HepG2 (cell line): ENCODE measurements around the gene LCP2. TPM values are rescaled to one million over a fixed set of nuclear protein-coding genes. Genes with fewer than 3 reads are reported as not detected.

ENCODE experiments used
- ATAC-seq: fragments of 200-7000 bp; cut with Tn5 transposase; 3 replicates; pipeline ENCODE4 v1.9.1; 2020; ENCODE audit warnings: mild to moderate bottlenecking, moderate library complexity
- BruUV-seq: library from RNA; stranded (reverse); fragments of 400-500 nt; replicated peaks from 2 replicates; lab custom pipeline; 2021; lab: Mats Ljungman, UMichigan
- CTCF ChIA-PET: fragments of 300-600 bp; formaldehyde crosslinking; extraction: SDS; loops from one replicate; lab custom pipeline; 2021; ENCODE audit warnings: low total read pairs, inconsistent platforms, low intra/inter-chr PET ratio; lab: Yijun Ruan, JAX
- POLR2A ChIA-PET: fragments of 350-600 bp; sonication (Branson Sonifier 250); formaldehyde crosslinking; loops from one replicate; lab custom pipeline; 2020; ENCODE audit warnings: antibody characterized with exemption, inconsistent platforms; lab: Yijun Ruan, JAX
- DNase-seq: peaks from one replicate; pipeline ENCODE4 v3.0.0-alpha.2; 2015; ENCODE audit warnings: low spot score
- FAIRE-seq: peaks from 3 replicates; lab custom pipeline; 2011; peaks lifted over from hg19 to GRCh38; lab: Jason Lieb, UNC
- H2AFZ ChIP-seq: one replicate; pipeline ENCODE4 v1.6.1; 2011; ENCODE audit warnings: low read length, inconsistent platforms
- H3K27ac ChIP-seq: fragments of 300-600 bp; 3 replicates; pipeline ENCODE4 v1.8.0; 2011; ENCODE audit warnings: mixed run types, mild to moderate bottlenecking, mixed read lengths, low read length, inconsistent platforms; ENCODE audit not compliant: insufficient read depth; ENCODE audit errors: extremely low read length
- H3K27me3 ChIP-seq, 2 experiments: fragments of 200-600 bp in 1 of 2; 2 replicates in 1 of 2; 3 replicates in 1 of 2; pipeline versions ENCODE4 v1.6.0 to v1.8.0; 2011; ENCODE audit warnings: low read length in 2 of 2, mild to moderate bottlenecking in 2 of 2, moderate library complexity in 2 of 2, inconsistent platforms in 1 of 2; ENCODE audit not compliant: insufficient read depth in 2 of 2, control insufficient read depth in 1 of 2
- H3K36me3 ChIP-seq, 2 experiments: fragments of 200-600 bp in 1 of 2; replicated peaks in 1 of 2; 2 replicates in 1 of 2; 3 replicates in 1 of 2; pipeline versions ENCODE4 v1.5.1 to v1.8.0; 2011; ENCODE audit warnings: low read length in 2 of 2, inconsistent platforms in 1 of 2; ENCODE audit not compliant: insufficient read depth in 2 of 2, control insufficient read depth in 1 of 2
- H3K4me1 ChIP-seq: 2 replicates; pipeline ENCODE4 v1.5.1; 2012; ENCODE audit warnings: low read length, inconsistent platforms; ENCODE audit not compliant: insufficient read depth
- H3K4me2 ChIP-seq: 2 replicates; pipeline ENCODE4 v1.6.0; 2011; ENCODE audit warnings: low read depth, low read length, inconsistent platforms
- H3K4me3 ChIP-seq, 3 experiments: fragments of 200-600 bp in 1 of 3; sonication (generic), shearing (Covaris generic) in 1 of 3; replicated peaks in 1 of 3; 2 replicates each; pipeline ENCODE4 v1.5.1; 2011 to 2016; ENCODE audit warnings: low read length in 3 of 3, inconsistent platforms in 2 of 3, low read depth in 2 of 3, mild to moderate bottlenecking in 2 of 3, control low read depth in 1 of 3, mixed read lengths in 1 of 3; ENCODE audit not compliant: insufficient read depth in 1 of 3
- H3K79me2 ChIP-seq: one replicate; pipeline ENCODE4 v1.6.1; 2011; ENCODE audit warnings: low read length, inconsistent platforms; ENCODE audit not compliant: insufficient read depth
- H3K9ac ChIP-seq: 2 replicates; pipeline ENCODE4 v1.6.0; 2011; ENCODE audit warnings: mild to moderate bottlenecking, low read depth, low read length, inconsistent platforms; ENCODE audit not compliant: insufficient read depth
- H3K9me3 ChIP-seq: 2 replicates; pipeline ENCODE4 v1.5.1; 2012; ENCODE audit warnings: mild to moderate bottlenecking, low read length
- H4K20me1 ChIP-seq: 2 replicates; pipeline ENCODE4 v1.6.0; 2011; ENCODE audit warnings: inconsistent platforms, mild to moderate bottlenecking, low read length, moderate library complexity; ENCODE audit not compliant: insufficient read depth
- CREB1 ChIP-seq, 2 experiments: fragments of 450-650 bp in 1 of 2; IDR thresholded peaks; 2 replicates each; pipeline ENCODE4 v1.6.1; 2016 to 2017; ENCODE audit warnings: control low read depth in 1 of 2, mild to moderate bottlenecking in 1 of 2, missing compliant biosample characterization in 1 of 2, missing genetic modification characterization in 1 of 2
- HOMEZ ChIP-seq: IDR thresholded peaks from 2 replicates; pipeline ENCODE4 v1.6.1; 2016; ENCODE audit warnings: low read depth
- HOXA9 ChIP-seq: sonication (generic); formaldehyde crosslinking; IDR thresholded peaks from 2 replicates; pipeline ENCODE4 v1.8.1; 2022; ENCODE audit warnings: missing genetic modification reagents, mild to moderate bottlenecking, moderate library complexity, borderline replicate concordance
- KLF11 ChIP-seq: IDR thresholded peaks from 2 replicates; pipeline ENCODE4 v1.6.1; 2016; ENCODE audit warnings: missing compliant biosample characterization
- NCOA2 ChIP-seq: sonication (generic); formaldehyde crosslinking; IDR thresholded peaks from 2 replicates; pipeline ENCODE4 v1.8.0; 2022; ENCODE audit warnings: inconsistent platforms
- U2AF2 ChIP-seq: fragments of 200-400 bp; formaldehyde crosslinking; IDR thresholded peaks from 2 replicates; pipeline ENCODE4 v1.6.1; 2017; ENCODE audit warnings: low read depth, mild to moderate bottlenecking, low read length
- ZEB1 ChIP-seq: IDR thresholded peaks from 2 replicates; pipeline ENCODE4 v1.6.1; 2012; ENCODE audit warnings: mild to moderate bottlenecking, low read depth, inconsistent platforms; ENCODE audit not compliant: insufficient replicate concordance
- ZNF709 ChIP-seq: sonication (generic); formaldehyde crosslinking; IDR thresholded peaks from 2 replicates; pipeline ENCODE4 v1.5.0; 2020; ENCODE audit warnings: mild to moderate bottlenecking, missing genetic modification reagents
- WGBS: methylation state at CpG from one replicate; pipeline ENCODE4 v1.1.6; 2017; ENCODE audit warnings: low lambda C conversion rate; 5-methylcytosine and 5-hydroxymethylcytosine counted together
- in situ Hi-C: cut with HindIII; loops from 2 replicates; pipeline ENCODE4 v1.10.0; 2017; ENCODE audit warnings: low pct_unique_long_range_greater_than_20kb; ENCODE audit not compliant: extremely low pct_ligation_motif_present
- intact Hi-C: fragments of 100-400 bp; cut with micrococcal nuclease; formaldehyde crosslinking; loops from one replicate; pipeline ENCODE4 v1.10.0; 2022; ENCODE audit not compliant: unreplicated experiment
- polyA plus RNA-seq, 8 experiments: library from polyadenylated mRNA; depleted of rRNA in 3 of 8; stranded (reverse) in 7 of 8; unstranded in 1 of 8; fragments of >200 nt; fragmentation: Illumina TruSeq in 4 of 8; extraction: Trizol in 4 of 8; gene quantifications; 2 replicates each; pipeline versions ENCODE4 v1.2.1 to v1.2.3, GENCODE V29; 2011 to 2016; ENCODE audit warnings: low read depth in 4 of 8, missing spikeins in 1 of 8, mixed read lengths in 1 of 8; ENCODE audit not compliant: insufficient read depth in 1 of 8
- total RNA-seq, 5 experiments: library from RNA; depleted of rRNA; stranded (reverse); fragments of >200 nt; fragmentation: Illumina TruSeq; extraction: Trizol; gene quantifications; 2 replicates each; pipeline ENCODE4 v1.2.3, GENCODE V29; 2016; ENCODE audit warnings: low read depth in 1 of 5
- TF ChIP-seq, protein P1 (sequence below): IDR thresholded peaks from 2 replicates; pipeline ENCODE4 v1.6.1; 2016; ENCODE audit warnings: mild to moderate bottlenecking, missing biosample characterization, missing genetic modification reagents

LCP2 gene
- total and polyA plus RNA-seq, 2 of the 13 experiments (the other 11 are each of a cell fraction or from before 2014, with no cell fraction given), result not detected

DNA sequence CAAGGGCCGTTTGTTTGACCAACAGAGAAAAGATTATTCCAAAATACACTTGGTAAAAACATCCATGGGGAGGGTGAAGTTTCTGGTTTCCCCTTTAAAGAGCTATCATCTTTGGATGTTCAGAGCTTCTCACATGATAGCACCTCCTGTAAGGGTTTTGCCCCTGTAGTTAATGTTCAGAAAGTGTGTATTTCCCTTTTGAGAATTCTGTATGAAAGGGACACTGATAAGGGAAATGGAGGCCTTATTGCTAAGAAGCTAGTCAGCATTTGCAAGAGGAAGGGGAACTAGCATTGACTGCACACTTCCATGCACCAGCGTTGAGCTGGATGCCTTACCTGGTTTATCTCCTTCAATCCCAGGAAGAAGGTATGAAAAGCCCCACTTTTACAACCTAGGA is 96.3 kb downstream of the LCP2 start:
- H3K27me3 ChIP-seq, result peaks cover 2 to 16% of the 10 kb centered on the region in 2 experiments; a peak in 2 of 5 replicates
- TF ChIP-seq ZEB1 (no peak), KLF11 (CRISPR knock-in tag) (no peak), CREB1 (IDR thresholded peaks at IDR 0.05) (no peak), CREB1 (CRISPR knock-in tag; IDR thresholded peaks at IDR 0.05) (no peak), HOMEZ (CRISPR knock-in tag) (no peak), U2AF2 (no peak), ZNF709 (CRISPR knock-in tag) (no peak)
- TF ChIP-seq, protein P1, sequence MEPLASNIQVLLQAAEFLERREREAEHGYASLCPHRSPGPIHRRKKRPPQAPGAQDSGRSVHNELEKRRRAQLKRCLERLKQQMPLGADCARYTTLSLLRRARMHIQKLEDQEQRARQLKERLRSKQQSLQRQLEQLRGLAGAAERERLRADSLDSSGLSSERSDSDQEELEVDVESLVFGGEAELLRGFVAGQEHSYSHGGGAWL, result no peak
- no peak overlapping the region for H3K4me2 ChIP-seq
- H3K27ac ChIP-seq, result no peak overlapping the region
- no peaks in the 10 kb centered on the region for H4K20me1 ChIP-seq
- in situ Hi-C loops (no loop called here), intact Hi-C loops (no loop called here)
- no TSS peak for BruUV-seq
- H2AFZ ChIP-seq, result no peak overlapping the region
- H3K79me2 ChIP-seq, result no peaks in the 10 kb centered on the region
- CTCF ChIA-PET, result no interaction called here
- DNase-seq (no peak), FAIRE-seq (no peak), ATAC-seq (no peak)
- H3K36me3 ChIP-seq, result no peaks in the 10 kb centered on the region
- no peak overlapping the region for H3K4me3 ChIP-seq
- no peaks in the 10 kb centered on the region for H3K9me3 ChIP-seq
- H3K9ac ChIP-seq, result no peak overlapping the region
- POLR2A ChIA-PET, result no interaction called here
- 5% methylated on average over 2 of the region's 2 CpGs for WGBS
- H3K4me1 ChIP-seq, result no peaks in the 10 kb centered on the region

DNA sequence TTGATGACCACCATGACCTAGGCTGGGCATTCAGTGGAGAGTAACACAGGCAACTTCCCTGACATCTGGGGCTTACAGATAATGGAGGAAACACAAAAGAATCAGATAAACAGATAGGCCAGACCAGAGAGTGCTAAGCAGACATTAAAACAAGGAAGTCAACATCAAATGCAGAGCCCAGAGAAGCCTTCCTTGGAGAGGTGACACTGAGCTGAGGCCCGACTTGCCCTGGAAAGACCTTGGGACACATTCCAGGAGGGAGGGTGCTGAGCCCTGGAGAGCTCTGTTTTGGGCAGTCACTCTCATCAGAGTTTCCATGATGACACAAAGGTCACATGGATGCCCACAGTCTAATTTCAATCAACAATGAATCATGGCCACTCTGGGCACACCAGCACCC is 96.7 kb downstream of the LCP2 start:
- TF ChIP-seq HOXA9 (CRISPR knock-in tag) (no peak), NCOA2 (CRISPR knock-in tag) (no peak)
- DNase-seq (no peak), FAIRE-seq (no peak), ATAC-seq (no peak)
- 0% methylated on average over 1 of the region's 1 CpG for WGBS
- intact Hi-C loops (no loop called here), in situ Hi-C loops (no loop called here)
- POLR2A ChIA-PET, result no interaction called here
- no peaks in the 10 kb centered on the region for H3K9me3 ChIP-seq
- no peak overlapping the region for H2AFZ ChIP-seq
- H3K79me2 ChIP-seq, result no peaks in the 10 kb centered on the region
- CTCF ChIA-PET, result no interaction called here
- no peak overlapping the region for H3K4me3 ChIP-seq
- H3K4me1 ChIP-seq, result no peaks in the 10 kb centered on the region
- peaks cover 2 to 16% of the 10 kb centered on the region in 2 experiments; a peak in 2 of 5 replicates for H3K27me3 ChIP-seq
- BruUV-seq, result no TSS peak
- no peaks in the 10 kb centered on the region for H3K36me3 ChIP-seq
- H3K4me2 ChIP-seq, result no peak overlapping the region
- no peaks in the 10 kb centered on the region for H4K20me1 ChIP-seq
- no peak overlapping the region for H3K27ac ChIP-seq
- H3K9ac ChIP-seq, result no peak overlapping the region
